ENCODE data around the gene IRF6. TPM values are rescaled to one million over a fixed set of nuclear protein-coding genes. Genes with fewer than 3 reads are reported as not detected.

IRF6 gene
- total RNA-seq, 1 experiment from 2014 or later, result 35.2 TPM

GRCh38 chr1:209815490-209815889 lies 9.5 kb upstream of the IRF6 start:
- ChIA-PET POLR2A (interaction anchor here (2.9 kb wide), 1 partner anchor 12 kb away, joined by 6 read pairs; the partner anchor contains the start of gene UTP25), RAD21 (ENCODE audit: low non-redundant PET in 1 of 2, low total read pairs in 2 of 2, uncharacterized antibody in 2 of 2, unreplicated experiment in 2 of 2) (no interaction called here), CTCF (interaction anchor here (2.8 kb wide), 1 partner anchor 8 kb away, joined by 14 read pairs; no protein-coding TSS in a partner anchor)
- H3K4me3 ChIP-seq (replicated peaks in 1 of 2; ENCODE audit: low read depth in 1 of 2, low read length in 2 of 2), result no peak overlapping the region
- 0 out of 4 replicates have a peak, but pooled peaks cover 0 to 7% of the 10 kb centered on the region in 2 experiments for H3K4me1 ChIP-seq (ENCODE audit: control insufficient read depth in 1 of 2, insufficient read depth in 2 of 2, low read length in 2 of 2)
- no TSS peak for BruUV-seq (replicated peaks)
- no peak overlapping the region for H3K9ac ChIP-seq (ENCODE audit: low read length)
- ATAC-seq (no peak), DNase-seq (ENCODE audit: low read depth, low spot score) (no peak)
- H3K27me3 ChIP-seq (ENCODE audit: insufficient read depth, low read length), result no peaks in the 10 kb centered on the region; the same call in 1 of the 2 replicates
- no peak overlapping the region for H3K27ac ChIP-seq (ENCODE audit: low read depth, low read length)
- H2AFZ ChIP-seq (ENCODE audit: low read depth, low read length, poor library complexity, severe bottlenecking), result no peak overlapping the region
- intact Hi-C loops (cut with micrococcal nuclease), result no loop called here
- TF ChIP-seq SRF (IDR thresholded peaks at IDR 0.05; ENCODE audit: low read depth) (no peak), SP1 (IDR thresholded peaks at IDR 0.05; ENCODE audit: low read depth) (no peak), JUND (IDR thresholded peaks at IDR 0.05) (no peak), POLR2A (IDR thresholded peaks at IDR 0.05; ENCODE audit: borderline replicate concordance, extremely low read depth, insufficient read depth, insufficient read length) (no peak), FOSL1 (IDR thresholded peaks at IDR 0.05; ENCODE audit: low read depth) (no peak), ATF3 (IDR thresholded peaks at IDR 0.05) (no peak)
- no peaks in the 10 kb centered on the region for H3K36me3 ChIP-seq (ENCODE audit: control insufficient read depth in 1 of 2, insufficient read depth in 2 of 2, low read length in 2 of 2)
- no peaks in the 10 kb centered on the region for H3K9me3 ChIP-seq (ENCODE audit: control insufficient read depth in 1 of 2, insufficient read depth in 1 of 2, low read depth in 1 of 2, low read length in 2 of 2)
- no peaks in the 10 kb centered on the region for H3K9me2 ChIP-seq (ENCODE audit: insufficient read depth)
- no peaks in the 10 kb centered on the region for H3K79me2 ChIP-seq (ENCODE audit: insufficient read depth, low read length)
- no peaks in the 10 kb centered on the region for H4K20me1 ChIP-seq (ENCODE audit: insufficient read depth)
- H3K4me2 ChIP-seq (ENCODE audit: low read length), result no peak overlapping the region

- ChIA-PET CTCF (interaction anchor here (2.8 kb wide), 1 partner anchor 10 kb away, joined by 14 read pairs; no protein-coding TSS in a partner anchor), POLR2A (interaction anchor here (2.9 kb wide), 1 partner anchor 14 kb away, joined by 6 read pairs; the partner anchor contains the start of gene UTP25), RAD21 (ENCODE audit: low non-redundant PET in 1 of 2, low total read pairs in 2 of 2, uncharacterized antibody in 2 of 2, unreplicated experiment in 2 of 2) (no interaction called here)
- Histone ChIP-seq H3K79me2 (ENCODE audit: insufficient read depth, low read length) (no peaks in the 10 kb centered on the region), H3K27me3 (ENCODE audit: insufficient read depth, low read length) (no peaks in the 10 kb centered on the region; the same call in 1 of the 2 replicates), H3K4me3 (replicated peaks in 1 of 2; ENCODE audit: low read depth in 1 of 2, low read length in 2 of 2) (no peak overlapping the region), H3K4me1 (ENCODE audit: control insufficient read depth in 1 of 2, insufficient read depth in 2 of 2, low read length in 2 of 2) (peaks cover 0 to 7% of the 10 kb centered on the region in 2 experiments; a peak in 1 of 4 replicates), H2AFZ (ENCODE audit: low read depth, low read length, poor library complexity, severe bottlenecking) (no peak overlapping the region), H4K20me1 (ENCODE audit: insufficient read depth) (no peaks in the 10 kb centered on the region), H3K36me3 (ENCODE audit: control insufficient read depth in 1 of 2, insufficient read depth in 2 of 2, low read length in 2 of 2) (no peaks in the 10 kb centered on the region), H3K9ac (ENCODE audit: low read length) (no peak overlapping the region), H3K4me2 (ENCODE audit: low read length) (no peak overlapping the region), H3K9me3 (ENCODE audit: control insufficient read depth in 1 of 2, insufficient read depth in 1 of 2, low read depth in 1 of 2, low read length in 2 of 2) (no peaks in the 10 kb centered on the region), H3K9me2 (ENCODE audit: insufficient read depth) (no peaks in the 10 kb centered on the region), H3K27ac (ENCODE audit: low read depth, low read length) (no peak overlapping the region)
- intact Hi-C loops (cut with micrococcal nuclease), result no loop called here
- BruUV-seq (replicated peaks), result no TSS peak
- ATAC-seq (no peak), DNase-seq (ENCODE audit: low read depth, low spot score) (no peak)
- TF ChIP-seq ATF3 (IDR thresholded peaks at IDR 0.05) (no peak), RAD21 (IDR thresholded peaks at IDR 0.05; ENCODE audit: low read depth) (no peak), MAX (IDR thresholded peaks at IDR 0.05) (no peak), SIN3A (IDR thresholded peaks at IDR 0.05; ENCODE audit: low read depth) (no peak), TCF7L2 (IDR thresholded peaks at IDR 0.05; ENCODE audit: borderline replicate concordance, extremely low read depth, insufficient read depth, insufficient read length) (no peak), EZH2 (IDR thresholded peaks at IDR 0.05) (no peak), POLR2AphosphoS5 (IDR thresholded peaks at IDR 0.05; ENCODE audit: low read depth, low read length) (no peak), CEBPB (IDR thresholded peaks at IDR 0.05; ENCODE audit: low read depth) (no peak), ZFX (IDR thresholded peaks at IDR 0.05) (no peak), CBX3 (IDR thresholded peaks at IDR 0.05; ENCODE audit: low read depth) (no peak), ELF1 (IDR thresholded peaks at IDR 0.05; ENCODE audit: borderline replicate concordance, low read depth) (no peak)
These were observed 8.0 kb upstream of the IRF6 start for GRCh38 chr1:209813902-209814301.
